ENCODE data around the gene MTO1. TPM values are rescaled to one million over a fixed set of nuclear protein-coding genes. Genes with fewer than 3 reads are reported as not detected.
"Not testable (repeated sequence)": the region's sequence is repeated elsewhere in the genome, so short reads cannot be mapped to it uniquely, and the experiment has no call there.

MTO1 gene
- total and polyA plus RNA-seq, 10 donors, result 17.8 to 50.2 (median 39.0) TPM

- no peaks in the 10 kb centered on the region for H3K4me1 ChIP-seq
- 84 to 94% (median 90%) methylated on average over 12 of the region's 12 CpGs for whole genome bisulfite sequencing, 5 donors
These were observed 87.2 kb downstream of the MTO1 start for GRCh38 chr6:73548458-73549446.

GRCh38 chr6:73551115-73551514, 89.6 kb downstream of the MTO1 start:
- H3K9me3 ChIP-seq; H3K36me3 ChIP-seq; H3K27ac ChIP-seq; H3K4me1 ChIP-seq; intact Hi-C loops (cut with DNase I; ENCODE audit: low total_unique reads); DNase-seq; H3K27me3 ChIP-seq (replicated peaks in 1 of 7); H3K4me3 ChIP-seq: not testable (repeated sequence)
- 90 to 99% (median 94%) methylated on average over 4 of the region's 4 CpGs for WGBS, 5 donors

More at GRCh38 chr6:73548458-73549446, 87.2 kb downstream of the MTO1 start:
- peak; percentile 1 for DNase-seq
- H3K27me3 ChIP-seq (replicated peaks in 1 of 7), result no peaks in the 10 kb centered on the region
- TF ChIP-seq POLR2AphosphoS5 (IDR thresholded peaks at IDR 0.05) (no peak), POLR2A (IDR thresholded peaks at IDR 0.05) (no peak), CTCF (IDR thresholded peaks at IDR 0.05 in 8 of 11, conservative IDR thresholded peaks at IDR 0.05 in 3 of 11) (no peak)
- H3K27ac ChIP-seq, result no peak overlapping the region
- intact Hi-C loops (cut with DNase I; ENCODE audit: low total_unique reads), result no loop called here
- no peaks in the 10 kb centered on the region for H3K36me3 ChIP-seq
- no peak overlapping the region for H3K4me3 ChIP-seq
- no peaks in the 10 kb centered on the region for H3K9me3 ChIP-seq

GRCh38 chr6:73555380-73555949, 93.9 kb downstream of the MTO1 start:
- H3K9me3 ChIP-seq; intact Hi-C loops (cut with DNase I; ENCODE audit: low total_unique reads); H3K36me3 ChIP-seq; H3K27me3 ChIP-seq (replicated peaks in 1 of 7); H3K27ac ChIP-seq; DNase-seq; H3K4me1 ChIP-seq; H3K4me3 ChIP-seq: not testable (repeated sequence)
- WGBS, 5 donors, result 87 to 98% (median 96%) methylated on average over 11 of the region's 11 CpGs

GRCh38 chr6:73556836-73557235, 95.3 kb downstream of the MTO1 start:
- WGBS, 5 donors, result 53 to 79% (median 64%) methylated on average over 1 of the region's 1 CpG
- Histone ChIP-seq H3K27me3 (replicated peaks in 1 of 7) (no peaks in the 10 kb centered on the region), H3K36me3 (no peaks in the 10 kb centered on the region), H3K4me1 (peaks cover 0 to 9% (median 2%) of the 10 kb centered on the region in 6 donors), H3K4me3 (no peak overlapping the region), H3K9me3 (no peaks in the 10 kb centered on the region), H3K27ac (no peak overlapping the region)
- DNase-seq, result no peak
- TF ChIP-seq POLR2AphosphoS5 (IDR thresholded peaks at IDR 0.05) (no peak), CTCF (IDR thresholded peaks at IDR 0.05 in 8 of 11, conservative IDR thresholded peaks at IDR 0.05 in 3 of 11) (no peak), POLR2A (IDR thresholded peaks at IDR 0.05) (no peak)
- intact Hi-C loops (cut with DNase I; ENCODE audit: low total_unique reads), result no loop called here

Small RNA genes lying within 50 kb of the gene (small RNA-seq; reads per million reads assigned to genes)
- gene AL603910.2 (0 reads per million in 4 donors), gene RN7SL827P (0 reads per million in 4 donors), gene RNU6-975P (0 reads per million in 4 donors)

Other genes with a start within 250 kb of the MTO1 start
- not detected for gene KHDC1L, start 236.2 kb upstream of the MTO1 start, total RNA-seq
- not detected for gene KHDC1L, start 236.2 kb upstream of the MTO1 start, polyA plus RNA-seq
- gene KHDC1, start 198.5 kb upstream of the MTO1 start, total RNA-seq, result 1 to 10 TPM in 2 of 7 donors, under 1 TPM in 5; 0.54 to 2.2 (median 0.86) TPM
- 1 to 10 TPM in 2 of 3 donors, under 1 TPM in 1; 0.59 to 1.7 (median 1.0) TPM for gene KHDC1, start 198.5 kb upstream of the MTO1 start, polyA plus RNA-seq
- gene DPPA5, start 107.5 kb upstream of the MTO1 start, total RNA-seq, result not detected
- gene DPPA5, start 107.5 kb upstream of the MTO1 start, polyA plus RNA-seq, result not detected
- not detected for gene KHDC3L, start 99.1 kb upstream of the MTO1 start, total RNA-seq
- not detected for gene KHDC3L, start 99.1 kb upstream of the MTO1 start, polyA plus RNA-seq
- gene OOEP, start 91.8 kb upstream of the MTO1 start, total RNA-seq, result under 1 TPM in 1 of 7 donors, not detected in 6; 0.70 TPM
- gene OOEP, start 91.8 kb upstream of the MTO1 start, polyA plus RNA-seq, result under 1 TPM; 0.17 to 0.26 (median 0.19) TPM
- gene DDX43, start 66.9 kb upstream of the MTO1 start, total RNA-seq, result 1 to 10 TPM in 5 of 7 donors, under 1 TPM in 2; 0.34 to 1.5 (median 1.2) TPM
- under 1 TPM; 0.44 to 0.85 (median 0.45) TPM for gene DDX43, start 66.9 kb upstream of the MTO1 start, polyA plus RNA-seq
- gene CGAS, start 9.4 kb upstream of the MTO1 start, total RNA-seq, result 10 to 100 TPM; 14.4 to 24.3 (median 20.9) TPM
- gene CGAS, start 9.4 kb upstream of the MTO1 start, polyA plus RNA-seq, result 1 to 10 TPM; 3.2 to 8.8 (median 3.5) TPM
- over 10,000 TPM in 1 of 7 donors, 1,000 to 10,000 TPM in 6; 7,486 to 10,079 (median 8,893) TPM for gene EEF1A1, start 59.3 kb downstream of the MTO1 start, total RNA-seq
- over 10,000 TPM; 12,419 to 13,640 (median 12,484) TPM for gene EEF1A1, start 59.3 kb downstream of the MTO1 start, polyA plus RNA-seq
- gene SLC17A5, start 192.3 kb downstream of the MTO1 start, total RNA-seq, result 10 to 100 TPM; 10.1 to 22.8 (median 14.4) TPM
- gene SLC17A5, start 192.3 kb downstream of the MTO1 start, polyA plus RNA-seq, result 1 to 10 TPM; 1.1 to 3.8 (median 2.2) TPM
- gene CD109, start 234.5 kb downstream of the MTO1 start, total RNA-seq, result 1 to 10 TPM; 2.6 to 6.9 (median 4.9) TPM
- under 1 TPM; 0.17 to 0.45 (median 0.18) TPM for gene CD109, start 234.5 kb downstream of the MTO1 start, polyA plus RNA-seq

Measured in spleen (tissue), 11 donors.